GM19238 (cell line): ENCODE data around the gene LYZL6.
"Not testable (repeated sequence)": the region's sequence is repeated elsewhere in the genome, so short reads cannot be mapped to it uniquely, and the experiment has no call there.

ENCODE experiments used
- DNase-seq: peaks from one replicate; pipeline ENCODE4 v3.0.0; 2011; ENCODE audit warnings: low spot score; ENCODE audit not compliant: insufficient read length

Gene LYZL6

GRCh38 chr17:35947156-35947585 is 3.7 kb upstream of the LYZL6 start:
- DNase-seq: peak; percentile 25

GRCh38 chr17:35944151-35944550 is 638 bp upstream of the LYZL6 start:
- no peak for DNase-seq

- no peak for DNase-seq
These were observed 826 bp downstream of the LYZL6 start for GRCh38 chr17:35942588-35943186.

GRCh38 chr17:35938492-35938891 is 5.0 kb downstream of the LYZL6 start:
- DNase-seq: not testable (repeated sequence)

GRCh38 chr17:35936063-35936462 is 7.5 kb downstream of the LYZL6 start:
- DNase-seq: no peak

- no peak for DNase-seq
These were observed 8.8 kb downstream of the LYZL6 start for GRCh38 chr17:35934760-35935159.

- DNase-seq: no peak
These were observed 10.9 kb downstream of the LYZL6 start for GRCh38 chr17:35932586-35932985.

GRCh38 chr17:35931794-35932425 is 11.6 kb downstream of the LYZL6 start:
- no peak for DNase-seq

- DNase-seq: peak; percentile 83
These were observed 13.1 kb downstream of the LYZL6 start, which contains the start of gene RDM1 for GRCh38 chr17:35930211-35931065. Gene RDM1 (minus strand): TSS chr17:35930773. CDS start chr17:35930727, 46 bp downstream.

- DNase-seq: no peak
These were observed 15.8 kb downstream of the LYZL6 start for GRCh38 chr17:35927714-35928113.

- no peak for DNase-seq
These were observed 19.9 kb downstream of the LYZL6 start for GRCh38 chr17:35923609-35924114.

GRCh38 chr17:35920229-35920628 is 23.3 kb downstream of the LYZL6 start:
- no peak for DNase-seq

GRCh38 chr17:35918665-35919064 is 24.8 kb downstream of the LYZL6 start:
- DNase-seq: no peak

- DNase-seq: no peak
These were observed 25.8 kb downstream of the LYZL6 start for GRCh38 chr17:35917519-35918213.

GRCh38 chr17:35915153-35915964 is 28.2 kb downstream of the LYZL6 start:
- DNase-seq: no peak

GRCh38 chr17:35914354-35914753 is 29.2 kb downstream of the LYZL6 start:
- DNase-seq: no peak

- no peak for DNase-seq
These were observed 29.9 kb downstream of the LYZL6 start for GRCh38 chr17:35913609-35914008.

GRCh38 chr17:35912942-35913341 is 30.6 kb downstream of the LYZL6 start:
- no peak for DNase-seq

GRCh38 chr17:35912339-35912912 is 31.1 kb downstream of the LYZL6 start:
- no peak for DNase-seq

- no peak for DNase-seq
These were observed 34.1 kb downstream of the LYZL6 start for GRCh38 chr17:35909408-35909807.
